Spleen (tissue), 11 donors: ENCODE data around the gene CCDC74A. TPM values are rescaled to one million over a fixed set of nuclear protein-coding genes. Genes with fewer than 3 reads are reported as not detected.
A peak's percentile ranks its signal among the peaks of the same experiment; 100 is the strongest.
"Not testable (repeated sequence)": the region's sequence is repeated elsewhere in the genome, so short reads cannot be mapped to it uniquely, and the experiment has no call there.

Source experiments
- DNase-seq: peaks from one replicate; pipeline ENCODE4 v3.0.0-alpha.2; 2020
- H3K27ac ChIP-seq, 8 donors: fragments of 200-600 bp; sonication (generic) in 7 of 8; 1 replicate in 4 of 8; 2 replicates in 4 of 8; pipeline versions ENCODE4 v1.5.0 to v1.8.0; 2016 to 2021; ENCODE audit warnings: inconsistent platforms in 4 of 8, mild to moderate bottlenecking in 4 of 8, moderate library complexity in 1 of 8
- H3K27me3 ChIP-seq, 7 donors: fragments of 200-600 bp; sonication (generic) in 6 of 7; replicated peaks in 1 of 7; 1 replicate in 4 of 7; 2 replicates in 3 of 7; pipeline versions ENCODE4 v1.5.0 to v1.8.0; 2016 to 2021; ENCODE audit warnings: inconsistent platforms in 3 of 7, mild to moderate bottlenecking in 1 of 7
- H3K36me3 ChIP-seq, 6 donors: fragments of 200-600 bp; sonication (generic) in 5 of 6; 1 replicate in 4 of 6; 2 replicates in 2 of 6; pipeline versions ENCODE4 v1.5.0 to v1.8.0; 2016 to 2021; ENCODE audit warnings: inconsistent platforms in 2 of 6
- H3K4me1 ChIP-seq, 6 donors: fragments of 200-600 bp; sonication (generic) in 5 of 6; 1 replicate in 3 of 6; 2 replicates in 3 of 6; pipeline versions ENCODE4 v1.5.0 to v1.8.0; 2016 to 2021; ENCODE audit warnings: inconsistent platforms in 3 of 6
- H3K4me3 ChIP-seq, 8 donors: fragments of 200-600 bp; sonication (generic) in 7 of 8; 1 replicate in 4 of 8; 2 replicates in 4 of 8; pipeline versions ENCODE4 v1.5.0 to v1.8.0; 2016 to 2021; ENCODE audit warnings: inconsistent platforms in 4 of 8, mild to moderate bottlenecking in 4 of 8, moderate library complexity in 2 of 8
- H3K9me3 ChIP-seq, 8 donors: fragments of 200-600 bp; sonication (generic) in 7 of 8; 1 replicate in 4 of 8; 2 replicates in 4 of 8; pipeline versions ENCODE4 v1.5.0 to v1.8.0; 2016 to 2021; ENCODE audit warnings: inconsistent platforms in 4 of 8
- POLR2A ChIP-seq, 3 donors: fragments of 450-650 bp; IDR thresholded peaks; one replicate each; pipeline ENCODE4 v1.5.1; 2017; ENCODE audit warnings: antibody characterized with exemption in 3 of 3, mild to moderate bottlenecking in 1 of 3
- POLR2AphosphoS5 ChIP-seq, 3 donors: sonication (generic); formaldehyde crosslinking; IDR thresholded peaks; one replicate each; pipeline ENCODE4 v1.5.1; 2017; ENCODE audit warnings: antibody characterized with exemption in 3 of 3
- WGBS, 5 donors: extraction: QIAGEN DNeasy Blood & Tissue Kit in 3 of 5; methylation state at CpG; one replicate each; pipeline versions ENCODE4 v1.1.5 to v1.1.7; 2013 to 2018; 5-methylcytosine and 5-hydroxymethylcytosine counted together
- intact Hi-C: fragments of 100-400 bp; cut with DNase I; formaldehyde crosslinking; loops from one replicate; pipeline ENCODE4 v1.15.0; 2023; ENCODE audit warnings: low total_unique reads
- polyA plus RNA-seq, 3 donors: library from polyadenylated mRNA; stranded (reverse); fragments of 200-250 nt; gene quantifications; one replicate each; pipeline ENCODE4 v1.2.1, GENCODE V29; 2013
- total RNA-seq, 7 donors: library from RNA; depleted of rRNA in 3 of 7; stranded (reverse); fragments of >200 nt in 3 of 7; fragmentation: NEBNext Ultra II Directional in 4 of 7; extraction: Animal tissue kit (Norgen Biotek cat#: 25700) in 4 of 7; gene quantifications; one replicate each; pipeline versions ENCODE4 v1.1.0 to v1.2.1, GENCODE V29; 2016 to 2021
- TF ChIP-seq, protein P1 (sequence below), 11 experiments: fragments of 200-600 bp in 7 of 11; fragments of 450-650 bp in 4 of 11; sonication (generic) in 4 of 11; IDR thresholded peaks in 8 of 11; conservative IDR thresholded peaks in 3 of 11; 1 replicate in 7 of 11; 2 replicates in 4 of 11; pipeline versions ENCODE4 v1.4.0 to v1.8.0; 2016 to 2021; ENCODE audit warnings: antibody characterized with exemption in 11 of 11, inconsistent platforms in 4 of 11, mild to moderate bottlenecking in 1 of 11
- donor health status: healthy with polysubstance abuse.
- donor health status: DM: no; HTN: no; CAD: no; lungs with moderate emphysema.
- donor health status: DM: no; HTN: no; CAD: no.
- donor health status: Bipolar disorder and iron deficiency.
- donor health status: healthy.
- donor health status: DM: no; HTN: no; CAD: no.
- donor health status: DM: yes; HTN: yes; CAD: no.

Gene CCDC74A
- total and polyA plus RNA-seq, 10 donors, result 0.44 to 3.7 (median 1.1) TPM

DNA sequence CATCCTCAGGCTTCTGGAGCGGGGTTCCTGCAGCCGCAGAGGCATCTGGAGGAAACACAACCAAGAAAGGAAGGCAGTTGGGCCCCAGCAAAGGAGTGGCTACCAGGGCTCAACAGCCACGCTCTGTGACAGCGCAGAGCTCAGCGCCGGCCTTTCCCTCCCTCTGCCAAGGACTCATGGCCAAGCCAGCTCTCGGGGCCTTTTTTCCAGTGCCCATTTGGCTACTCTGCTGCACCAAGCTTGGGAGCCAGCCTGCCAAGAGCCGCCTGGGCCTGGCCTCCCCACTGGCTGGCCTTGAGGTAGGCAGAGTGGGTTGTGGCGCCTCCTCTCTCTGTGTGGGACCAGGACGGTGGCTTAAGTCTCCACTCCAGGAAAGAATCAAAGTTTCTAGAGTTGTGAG lies 7.2 kb upstream of the CCDC74A start:
- WGBS, 5 donors, result 82 to 96% (median 94%) methylated on average over 4 to 10 of the region's 10 CpGs
- no peak overlapping the region for H3K27ac ChIP-seq

DNA sequence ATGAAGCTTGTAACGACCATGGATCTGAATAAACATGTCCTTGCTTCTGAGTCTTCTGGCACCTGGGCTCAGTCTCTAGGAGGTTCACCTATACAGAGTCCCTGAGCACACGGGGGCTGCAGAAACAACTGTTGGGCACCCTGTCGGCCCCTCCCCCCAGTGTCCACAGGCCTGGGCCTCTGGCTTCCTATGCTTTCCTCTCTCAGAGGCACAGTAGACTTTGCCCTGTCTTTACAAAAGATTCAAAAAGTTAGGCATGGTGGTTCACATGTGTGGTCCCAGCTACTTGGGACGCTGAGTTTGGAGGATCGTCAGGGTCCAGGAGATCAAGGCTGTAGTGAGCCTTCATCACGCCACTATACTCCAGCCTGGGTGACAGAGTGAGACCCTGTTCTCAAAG lies 6.2 kb upstream of the CCDC74A start:
- 77 to 87% (median 84%) methylated on average over 6 of the region's 6 CpGs for WGBS, 5 donors
- DNase-seq, intact Hi-C loops, H3K9me3 ChIP-seq, H3K27me3 ChIP-seq, H3K4me3 ChIP-seq, H3K4me1 ChIP-seq, H3K27ac ChIP-seq: not testable (repeated sequence)
- H3K36me3 ChIP-seq, result peaks cover 0 to 52% (median 36%) of the 10 kb centered on the region in 6 donors

More for the DNA sequence above, 7.2 kb upstream of the CCDC74A start:
- Histone ChIP-seq H3K4me3 (no peak overlapping the region), H3K36me3 (peaks cover 0 to 59% (median 37%) of the 10 kb centered on the region in 6 donors), H3K27me3 (no peaks in the 10 kb centered on the region), H3K9me3 (no peaks in the 10 kb centered on the region), H3K4me1 (no peaks in the 10 kb centered on the region)
- DNase-seq, result peak; percentile 56
- TF ChIP-seq POLR2A (IDR thresholded peaks at IDR 0.05) (no peak), POLR2AphosphoS5 (IDR thresholded peaks at IDR 0.05) (no peak)
- TF ChIP-seq, protein P1, sequence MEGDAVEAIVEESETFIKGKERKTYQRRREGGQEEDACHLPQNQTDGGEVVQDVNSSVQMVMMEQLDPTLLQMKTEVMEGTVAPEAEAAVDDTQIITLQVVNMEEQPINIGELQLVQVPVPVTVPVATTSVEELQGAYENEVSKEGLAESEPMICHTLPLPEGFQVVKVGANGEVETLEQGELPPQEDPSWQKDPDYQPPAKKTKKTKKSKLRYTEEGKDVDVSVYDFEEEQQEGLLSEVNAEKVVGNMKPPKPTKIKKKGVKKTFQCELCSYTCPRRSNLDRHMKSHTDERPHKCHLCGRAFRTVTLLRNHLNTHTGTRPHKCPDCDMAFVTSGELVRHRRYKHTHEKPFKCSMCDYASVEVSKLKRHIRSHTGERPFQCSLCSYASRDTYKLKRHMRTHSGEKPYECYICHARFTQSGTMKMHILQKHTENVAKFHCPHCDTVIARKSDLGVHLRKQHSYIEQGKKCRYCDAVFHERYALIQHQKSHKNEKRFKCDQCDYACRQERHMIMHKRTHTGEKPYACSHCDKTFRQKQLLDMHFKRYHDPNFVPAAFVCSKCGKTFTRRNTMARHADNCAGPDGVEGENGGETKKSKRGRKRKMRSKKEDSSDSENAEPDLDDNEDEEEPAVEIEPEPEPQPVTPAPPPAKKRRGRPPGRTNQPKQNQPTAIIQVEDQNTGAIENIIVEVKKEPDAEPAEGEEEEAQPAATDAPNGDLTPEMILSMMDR (IDR thresholded peaks at IDR 0.05 in 8 of 11, conservative IDR thresholded peaks at IDR 0.05 in 3 of 11), result no peak
- intact Hi-C loops, result no loop called here

DNA sequence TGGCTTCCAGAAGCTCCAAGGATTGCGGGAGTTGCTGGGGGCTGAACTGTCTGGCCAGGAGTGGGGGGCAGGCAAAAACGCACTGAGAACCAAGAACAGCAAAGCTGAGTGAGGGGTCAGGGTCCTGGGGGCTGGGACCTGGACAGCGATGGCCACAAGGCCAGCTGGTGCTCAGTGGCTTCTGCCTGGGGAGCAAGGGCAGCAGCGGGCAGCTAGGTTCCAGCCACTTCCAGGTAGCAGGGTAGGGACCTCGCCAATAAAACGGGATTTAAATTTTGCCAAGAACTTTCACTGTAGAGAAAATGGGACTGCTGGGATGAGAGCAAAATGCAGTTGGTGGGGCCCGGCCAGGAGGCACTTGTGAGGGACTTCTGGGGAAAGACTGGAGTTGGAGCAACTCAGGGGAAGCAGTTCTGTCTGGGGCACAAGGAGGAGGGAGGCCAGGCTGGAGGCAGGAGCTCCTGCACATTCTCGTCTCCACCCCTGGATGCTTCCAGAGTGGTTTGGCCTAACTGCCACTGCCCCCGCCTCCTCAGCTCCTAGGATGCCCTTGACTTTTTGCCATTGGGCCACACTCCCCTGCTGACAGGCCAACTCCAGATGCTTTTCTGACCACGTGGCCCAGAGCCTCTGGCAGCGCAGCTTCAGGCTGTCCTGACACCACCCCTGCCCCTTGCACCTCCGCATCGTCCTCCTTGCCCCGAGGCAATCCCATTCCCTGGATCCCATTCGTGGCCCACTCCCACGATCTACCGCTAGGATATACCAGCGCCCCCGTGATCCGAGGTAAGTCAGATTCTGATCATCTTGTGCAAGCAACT lies 5.5 kb upstream of the CCDC74A start:
- no peak for TF ChIP-seq POLR2AphosphoS5 (IDR thresholded peaks at IDR 0.05)
- TF ChIP-seq POLR2A (IDR thresholded peaks at IDR 0.05), result no peak
- TF ChIP-seq, protein P1 (IDR thresholded peaks at IDR 0.05 in 8 of 11, conservative IDR thresholded peaks at IDR 0.05 in 3 of 11), result no peak
- peaks cover 0 to 2% (median 0%) of the 10 kb centered on the region in 7 donors for H3K27me3 ChIP-seq
- peaks cover 0 to 1% (median under 1%) of the 10 kb centered on the region in 6 donors for H3K4me1 ChIP-seq

DNA sequence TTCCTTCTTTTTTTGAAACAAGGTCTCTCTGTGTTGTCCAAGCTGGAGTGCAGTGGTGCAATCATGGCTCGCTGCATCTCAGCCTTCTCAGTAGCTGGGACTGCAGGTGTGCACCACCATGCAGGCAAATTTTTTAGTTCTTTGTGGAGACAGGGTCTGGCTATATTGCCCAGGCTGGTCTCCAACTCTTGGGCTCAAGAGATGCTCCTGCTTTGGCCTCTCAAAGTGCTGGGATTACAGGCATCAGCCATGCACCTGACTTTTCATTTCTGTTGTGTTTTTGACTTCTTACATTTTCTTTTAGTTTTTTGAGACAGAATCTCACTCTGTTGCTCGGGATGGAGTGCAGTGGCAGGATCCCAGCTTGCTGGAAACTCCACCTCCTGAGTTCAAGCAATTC lies 2.4 kb upstream of the CCDC74A start:
- H3K9me3 ChIP-seq, H3K27ac ChIP-seq, DNase-seq, intact Hi-C loops, H3K4me3 ChIP-seq: not testable (repeated sequence)
- Histone ChIP-seq H3K27me3 (peaks cover 0 to 27% (median 0%) of the 10 kb centered on the region in 7 donors), H3K36me3 (peaks cover 0 to 14% (median 6%) of the 10 kb centered on the region in 6 donors), H3K4me1 (peaks cover 0 to 22% (median 16%) of the 10 kb centered on the region in 6 donors)
- WGBS, 5 donors, result 81 to 95% (median 91%) methylated on average over 2 of the region's 2 CpGs

More for the DNA sequence above, 5.5 kb upstream of the CCDC74A start:
- peaks cover 0 to 45% (median 29%) of the 10 kb centered on the region in 6 donors for H3K36me3 ChIP-seq
- whole genome bisulfite sequencing, 5 donors, result 86 to 95% (median 90%) methylated on average over 20 of the region's 20 CpGs
- H3K4me3 ChIP-seq, result no peak overlapping the region
- intact Hi-C loops, result no loop called here
- DNase-seq, result peak; percentile 76
- H3K9me3 ChIP-seq, result no peaks in the 10 kb centered on the region
- H3K27ac ChIP-seq, result no peak overlapping the region

DNA sequence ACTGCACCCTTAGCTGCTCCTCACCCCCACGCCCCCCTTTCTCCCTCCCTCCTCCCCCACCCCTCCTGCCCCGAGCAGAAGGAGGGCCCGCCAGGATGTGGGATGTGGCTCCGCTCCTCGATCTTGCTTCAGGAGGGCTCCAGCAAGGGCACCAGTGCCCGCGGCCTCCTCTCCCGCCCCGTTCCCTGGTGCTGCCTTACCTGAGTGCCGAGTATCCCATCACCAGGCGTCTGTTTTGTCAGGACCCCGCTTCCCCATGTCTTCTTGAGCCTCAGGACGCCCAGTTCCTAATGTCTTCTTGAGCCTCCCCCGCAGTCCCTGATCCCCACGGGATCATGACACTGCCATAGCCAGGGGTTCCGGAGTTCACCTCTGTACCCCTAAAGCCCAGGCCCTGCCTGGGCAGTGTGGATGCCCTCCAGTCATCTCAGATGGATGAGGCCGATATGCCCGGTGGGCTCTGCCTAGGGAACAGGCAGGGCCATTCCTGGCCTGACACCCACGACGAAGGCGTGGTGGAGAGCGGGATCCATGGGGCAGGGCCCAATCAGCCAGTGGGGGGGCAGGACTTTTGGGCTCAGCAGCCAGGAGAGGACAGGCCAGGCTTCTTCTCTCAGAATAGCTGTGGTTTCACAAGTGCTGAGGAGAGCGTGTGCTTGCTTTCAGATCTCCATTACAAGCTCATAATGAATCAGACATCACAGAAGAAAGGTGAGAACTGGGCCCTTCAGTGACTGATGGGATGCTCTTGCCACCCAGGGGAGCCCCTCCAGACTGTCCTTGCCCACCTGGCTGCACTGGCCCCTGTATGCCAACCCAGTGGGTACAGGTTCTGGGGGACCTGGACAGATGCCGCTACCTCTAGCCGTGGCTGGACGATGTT lies 1.5 kb downstream of the CCDC74A start:
- intact Hi-C loops, result not testable (repeated sequence)
- H3K4me3 ChIP-seq, result peak overlapping the region in 5 of 8 donors; percentile 27 to 68 (median 41)
- peak; percentile 80 for DNase-seq

DNA sequence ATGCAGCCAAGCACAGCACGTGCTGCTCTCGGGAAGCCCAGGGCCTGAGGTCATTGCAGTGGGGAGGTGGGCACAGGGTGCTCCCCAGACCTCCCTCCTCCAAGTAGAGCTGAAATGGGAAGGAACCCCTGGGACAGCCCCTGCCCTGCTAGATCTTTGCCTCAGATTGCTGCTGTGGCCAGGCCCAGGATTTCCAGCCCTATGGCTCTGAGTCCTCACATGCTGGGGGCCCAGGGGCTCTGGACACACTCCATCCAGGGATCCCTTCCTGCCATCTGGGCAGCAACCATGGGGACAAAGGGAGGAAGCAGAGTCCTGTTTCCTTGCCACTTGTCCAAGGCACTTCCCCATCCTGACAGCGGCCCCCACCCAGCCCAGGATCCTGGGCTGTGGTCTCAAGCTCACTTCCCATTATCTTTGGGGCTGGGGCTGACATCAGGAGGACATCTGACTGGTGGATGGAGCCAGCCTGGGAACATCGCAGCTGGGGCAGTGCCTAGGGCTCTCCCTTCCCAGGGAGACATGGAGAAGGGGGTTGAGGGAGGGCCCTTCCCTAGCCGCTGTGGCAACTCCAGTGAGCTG lies 2.3 kb downstream of the CCDC74A start:
- 73 to 93% (median 84%) methylated on average over 2 to 5 of the region's 5 CpGs for WGBS, 5 donors
- H3K27ac ChIP-seq, H3K4me3 ChIP-seq, H3K9me3 ChIP-seq, H3K36me3 ChIP-seq, intact Hi-C loops: not testable (repeated sequence)
- H3K27me3 ChIP-seq, result peaks cover 0 to 27% (median 0%) of the 10 kb centered on the region in 7 donors
- peak; percentile 64 for DNase-seq
- peaks cover 0 to 22% (median 16%) of the 10 kb centered on the region in 6 donors for H3K4me1 ChIP-seq

More for the DNA sequence above, 1.5 kb downstream of the CCDC74A start:
- not testable (repeated sequence) for H3K36me3 ChIP-seq, H3K27ac ChIP-seq, H3K9me3 ChIP-seq
- H3K4me1 ChIP-seq, result peaks cover 0 to 22% (median 16%) of the 10 kb centered on the region in 6 donors
- H3K27me3 ChIP-seq, result peaks cover 0 to 27% (median 0%) of the 10 kb centered on the region in 7 donors
- WGBS, 5 donors, result 55 to 62% (median 59%) methylated on average over 20 to 25 of the region's 26 CpGs

DNA sequence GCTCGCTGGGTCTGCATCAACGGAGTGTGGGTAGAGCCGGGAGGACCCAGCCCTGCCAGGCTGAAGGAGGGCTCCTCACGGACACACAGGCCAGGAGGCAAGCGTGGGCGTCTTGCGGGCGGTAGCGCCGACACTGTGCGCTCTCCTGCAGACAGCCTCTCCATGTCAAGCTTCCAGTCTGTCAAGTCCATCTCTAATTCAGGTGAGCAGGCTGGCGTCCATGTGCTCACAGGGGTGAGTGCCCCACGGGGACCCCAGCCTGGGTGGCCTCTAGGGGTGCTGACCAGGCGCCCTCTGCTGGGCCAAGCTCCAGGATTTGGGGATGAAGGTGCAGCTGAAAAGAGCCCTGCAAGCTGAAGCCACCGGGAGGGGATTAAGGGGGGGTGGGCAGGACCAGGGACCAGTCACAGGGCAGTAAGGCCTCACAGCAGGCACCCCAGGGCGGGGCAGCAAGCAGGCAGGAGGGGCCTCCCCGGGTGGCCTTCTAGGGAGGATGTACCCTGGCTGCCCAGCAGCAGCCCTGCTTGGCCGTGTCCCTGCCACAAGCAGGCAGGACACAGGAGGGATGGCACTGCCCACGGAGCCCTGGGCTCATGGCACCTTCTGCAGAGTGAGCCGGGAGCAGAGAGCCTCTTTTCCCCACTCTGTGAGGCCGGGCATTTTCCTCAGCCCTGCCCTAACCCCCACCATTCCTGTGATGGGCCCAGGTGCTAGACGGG lies 3.1 kb downstream of the CCDC74A start:
- H3K4me3 ChIP-seq, H3K36me3 ChIP-seq, H3K27ac ChIP-seq, intact Hi-C loops, H3K9me3 ChIP-seq: not testable (repeated sequence)
- H3K4me1 ChIP-seq, result peaks cover 0 to 22% (median 16%) of the 10 kb centered on the region in 6 donors
- H3K27me3 ChIP-seq, result peaks cover 0 to 27% (median 0%) of the 10 kb centered on the region in 7 donors
- WGBS, 5 donors, result 72 to 83% (median 81%) methylated on average over 4 to 21 of the region's 22 CpGs
- DNase-seq, result peak; percentile 75
